Suppressor macrophage treated with lipopolysaccharide for 4 hours (primary cell): ENCODE results near the gene MED20.
A peak's percentile ranks its signal among the peaks of the same experiment; 100 is the strongest.
"Not testable (repeated sequence)": the region's sequence is repeated elsewhere in the genome, so short reads cannot be mapped to it uniquely, and the experiment has no call there.

Source experiments
- DNase-seq: peaks from one replicate; pipeline ENCODE4 v3.0.0-alpha.2; 2020

MED20 gene

DNA sequence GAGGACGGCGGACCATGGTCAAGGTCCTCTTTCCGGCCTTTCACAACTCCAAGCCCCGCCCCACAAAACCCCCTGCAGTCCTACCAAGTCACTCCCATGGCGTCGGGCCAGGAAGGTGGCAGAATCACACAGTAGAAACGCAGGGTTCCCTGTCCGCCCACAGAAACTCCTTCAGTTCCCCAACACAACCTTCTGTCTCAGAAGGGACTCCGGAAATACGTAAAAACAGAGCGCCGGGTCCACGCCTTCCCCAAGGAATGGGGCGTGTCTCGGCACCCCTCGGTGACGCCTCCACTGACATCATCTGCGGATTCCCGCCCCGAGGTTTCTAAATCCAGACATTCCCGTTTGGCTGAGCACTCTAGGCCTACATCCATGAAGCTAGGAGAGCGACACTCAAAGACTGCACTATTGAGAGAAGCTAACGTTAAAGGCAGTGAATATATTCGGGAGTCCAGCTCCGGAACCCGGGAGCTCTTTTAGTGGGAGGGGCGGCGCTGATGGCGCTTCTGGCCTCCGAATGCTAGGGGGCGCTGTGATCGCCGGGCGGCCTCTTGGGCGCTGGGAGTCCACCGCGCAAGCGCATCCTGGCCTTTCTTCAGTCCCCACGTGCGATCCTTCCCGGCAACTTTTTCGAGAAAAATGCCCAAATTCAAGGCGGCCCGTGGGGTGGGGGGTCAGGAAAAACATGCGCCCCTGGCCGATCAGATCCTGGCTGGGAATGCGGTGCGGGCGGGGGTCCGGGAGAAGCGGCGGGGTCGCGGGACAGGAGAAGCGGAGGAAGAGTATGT, at the start of gene MED20, which contains the start of gene BYSL:
Gene MED20 (minus strand): TSS at position 219 of the 791 bp plus-strand sequence. CDS start 121 bp downstream, at position 98.
Gene BYSL (plus strand): TSS at position 579 of the 791 bp plus-strand sequence. CDS start 64 bp downstream, at position 643.
- DNase-seq: peak; percentile 98

GRCh38 chr6:41970436-41970846, 49.5 kb upstream of the MED20 start:
- peak; percentile 97 for DNase-seq

DNA sequence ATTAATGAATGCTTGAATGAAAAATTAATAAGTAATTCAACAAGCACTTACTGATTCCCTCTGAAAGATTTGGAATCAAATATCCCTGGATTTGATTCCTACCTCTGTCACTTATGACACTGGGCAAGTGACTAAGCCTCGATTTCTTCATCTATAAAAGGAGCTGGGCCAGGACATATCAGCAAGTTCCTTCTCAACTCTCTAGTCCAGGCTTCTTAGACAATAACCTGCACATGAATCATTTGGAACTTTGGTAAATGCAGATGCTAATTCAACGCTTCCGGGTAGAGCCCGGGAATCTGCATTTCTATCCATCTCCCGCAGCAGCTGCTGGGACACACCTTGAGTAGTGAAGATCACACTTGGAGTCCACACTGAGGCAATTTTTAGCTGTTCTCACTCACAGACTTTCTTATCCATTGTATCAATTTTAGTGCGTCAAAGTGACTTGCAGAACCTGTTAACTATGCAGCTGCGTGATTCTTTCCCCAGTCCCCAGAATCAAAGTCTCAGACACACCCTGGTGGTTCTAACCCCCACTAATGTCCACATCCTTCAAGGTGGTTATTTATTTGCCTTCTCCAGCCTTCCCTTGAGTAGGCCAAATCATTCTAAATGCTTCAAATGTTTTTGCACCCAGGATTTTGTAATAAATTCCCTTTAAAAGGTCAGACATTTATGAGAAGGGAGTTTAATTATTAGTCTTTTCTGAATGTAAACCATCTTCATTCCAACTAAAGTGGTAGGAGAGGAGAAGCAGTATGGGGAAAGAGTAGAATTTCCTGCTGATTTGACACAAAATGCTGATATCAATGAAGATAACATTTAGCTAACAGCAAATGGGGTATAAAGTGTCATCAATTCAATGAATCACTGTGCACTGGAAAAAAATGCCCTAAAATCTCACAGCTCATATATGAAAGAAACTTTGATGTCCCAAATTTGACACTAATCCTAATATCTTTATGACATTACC, 46.7 kb upstream of the MED20 start:
- peak; percentile 47 for DNase-seq

DNA sequence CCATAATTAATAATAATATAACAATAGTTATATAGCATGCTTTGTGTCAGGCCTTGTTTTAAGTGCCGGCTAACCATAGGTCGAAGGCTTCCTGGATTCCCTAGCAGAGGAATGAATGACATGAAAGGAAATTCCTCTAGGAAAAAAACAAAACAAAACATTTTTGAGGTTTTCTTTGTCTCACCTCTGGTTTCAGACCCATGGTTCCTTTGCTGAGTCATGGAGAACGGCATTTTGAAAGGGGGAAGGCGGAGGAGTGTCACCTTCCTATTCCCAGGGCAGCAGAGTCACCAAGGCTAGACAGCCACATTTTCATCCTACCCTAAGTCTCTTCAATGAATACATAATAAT, 46.0 kb upstream of the MED20 start:
- no peak for DNase-seq

GRCh38 chr6:41966214-41966920, 45.4 kb upstream of the MED20 start:
- no peak for DNase-seq

GRCh38 chr6:41965429-41966213, 44.7 kb upstream of the MED20 start:
- no peak for DNase-seq

GRCh38 chr6:41964201-41964887, 43.4 kb upstream of the MED20 start:
- DNase-seq: no peak

- DNase-seq: no peak
These were observed 42.4 kb upstream of the MED20 start for GRCh38 chr6:41963371-41963770.

- DNase-seq: no peak
These were observed 39.1 kb upstream of the MED20 start for GRCh38 chr6:41960028-41960427.

DNA sequence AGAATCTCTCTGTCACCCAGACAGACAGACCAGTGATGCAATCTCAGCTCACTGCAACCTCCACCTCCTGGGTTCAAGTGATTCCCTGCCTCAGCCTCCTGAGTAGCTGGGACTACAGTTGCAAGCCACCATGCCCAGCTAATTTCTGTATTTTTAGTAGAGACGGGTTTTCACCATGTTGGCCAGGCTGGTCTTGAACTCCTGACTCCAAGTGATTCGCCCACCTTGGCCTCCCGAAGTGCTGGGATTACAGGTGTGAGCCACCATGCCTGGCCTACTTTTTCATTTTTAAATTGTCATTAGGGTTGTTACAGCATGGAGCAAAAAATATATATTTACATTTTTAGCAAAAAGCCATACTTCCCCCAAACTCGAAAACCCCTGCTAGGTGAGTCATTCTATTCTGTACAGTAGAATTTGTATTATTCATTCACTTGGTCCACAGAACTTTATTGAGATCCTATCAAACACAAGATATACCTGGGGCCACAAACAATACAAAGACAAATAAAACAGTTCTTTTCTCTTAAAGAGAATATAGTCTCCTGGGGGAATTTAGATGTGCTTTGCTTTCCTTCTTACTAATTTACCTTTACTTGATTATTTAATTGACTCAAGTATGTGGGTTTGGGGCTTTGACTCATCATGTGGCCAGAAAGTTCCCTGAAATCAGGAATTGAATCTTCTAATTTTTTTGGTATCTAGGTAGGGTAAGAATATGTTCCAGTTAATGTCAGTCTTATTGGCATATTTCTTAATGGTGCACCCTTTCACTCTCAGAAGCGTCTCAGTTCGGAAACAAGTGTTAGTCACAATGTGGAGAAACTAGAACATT, 37.3 kb upstream of the MED20 start:
- no peak for DNase-seq

DNA sequence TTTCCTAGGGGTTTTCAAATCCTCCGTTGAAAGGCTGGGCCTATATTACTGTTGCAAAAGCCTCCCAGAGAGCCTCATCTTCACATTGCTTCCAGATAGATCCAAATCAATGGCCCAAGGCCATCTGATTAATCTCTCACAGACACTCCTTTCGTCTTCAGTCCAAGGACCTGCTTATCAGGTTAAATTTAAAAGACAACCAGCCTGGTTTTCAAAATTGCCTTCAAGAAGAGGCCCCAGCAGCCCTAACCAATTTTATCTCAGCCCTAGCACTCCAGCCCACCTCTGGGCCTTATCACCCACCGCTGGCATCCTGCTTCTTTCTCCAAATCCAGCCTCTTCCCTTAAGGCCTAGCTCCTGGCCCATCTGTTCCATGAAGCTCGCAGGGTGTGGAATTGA, 36.2 kb upstream of the MED20 start:
- no peak for DNase-seq

DNA sequence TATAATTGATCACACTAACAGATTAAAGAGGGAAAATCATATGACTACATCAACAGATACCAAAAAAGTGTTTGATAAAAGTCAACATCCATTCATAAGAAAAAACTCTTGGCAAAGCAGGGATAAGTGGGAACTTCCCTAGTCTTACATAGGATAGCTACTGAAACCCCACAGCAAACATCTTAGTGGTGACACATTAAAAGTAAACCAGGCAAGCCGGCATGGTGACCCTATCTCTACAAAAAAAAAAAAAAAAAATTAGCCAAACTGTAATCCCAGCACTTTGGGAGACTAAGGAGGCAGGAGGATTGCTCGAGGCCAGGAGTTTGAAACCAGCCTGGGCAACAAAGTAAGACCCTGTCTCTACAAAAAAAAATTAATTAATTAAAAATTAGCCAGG, 34.5 kb upstream of the MED20 start:
- DNase-seq: no peak

DNA sequence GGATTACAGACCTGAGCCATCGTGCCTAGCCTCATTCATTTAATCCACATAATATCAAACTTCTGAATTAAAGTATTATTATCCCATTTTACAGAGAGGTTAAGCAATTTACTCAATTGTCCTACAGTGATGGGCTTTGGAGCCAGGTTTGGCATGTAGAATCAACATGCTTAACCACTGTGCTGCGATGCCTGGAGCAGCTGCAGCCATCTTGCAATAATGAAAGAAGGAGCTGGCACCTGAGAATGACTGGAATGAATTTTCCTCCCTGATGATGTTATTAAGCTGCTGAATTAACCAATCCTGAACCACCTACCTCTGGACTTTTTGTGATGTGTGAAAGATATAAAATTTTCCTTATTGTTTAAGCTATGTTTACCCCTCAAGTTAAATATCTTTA, 33.7 kb upstream of the MED20 start:
- DNase-seq: no peak

DNA sequence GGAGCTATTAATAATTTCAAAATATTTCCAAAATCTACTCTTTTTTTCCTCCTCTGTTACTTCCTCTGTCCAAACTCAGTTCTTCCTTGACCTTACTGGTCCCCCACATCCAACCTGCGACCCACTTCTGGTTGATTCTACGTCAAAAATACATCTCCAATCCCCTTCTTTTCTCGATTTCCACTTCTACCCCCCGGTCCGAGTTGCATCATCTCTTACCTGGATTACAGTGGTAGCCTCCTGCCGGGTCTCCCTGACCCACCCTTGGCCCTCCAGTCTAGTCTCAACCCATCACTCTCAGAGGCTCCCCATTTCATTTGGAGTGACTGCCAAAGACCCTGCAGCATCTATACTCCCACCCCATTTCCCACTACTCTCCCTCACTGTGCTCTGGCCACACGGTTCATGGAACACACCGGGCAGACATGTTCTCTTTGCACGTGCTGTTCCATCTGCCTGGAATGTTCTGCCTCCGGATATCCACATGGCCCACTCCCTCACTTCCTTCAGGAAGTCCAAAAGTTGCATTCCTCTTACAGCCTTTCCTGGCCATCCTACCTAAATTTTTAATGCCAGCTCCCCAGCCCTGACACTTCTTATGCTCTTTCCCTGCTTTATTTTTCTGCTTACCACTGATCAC, 26.8 kb upstream of the MED20 start:
- DNase-seq: no peak

DNA sequence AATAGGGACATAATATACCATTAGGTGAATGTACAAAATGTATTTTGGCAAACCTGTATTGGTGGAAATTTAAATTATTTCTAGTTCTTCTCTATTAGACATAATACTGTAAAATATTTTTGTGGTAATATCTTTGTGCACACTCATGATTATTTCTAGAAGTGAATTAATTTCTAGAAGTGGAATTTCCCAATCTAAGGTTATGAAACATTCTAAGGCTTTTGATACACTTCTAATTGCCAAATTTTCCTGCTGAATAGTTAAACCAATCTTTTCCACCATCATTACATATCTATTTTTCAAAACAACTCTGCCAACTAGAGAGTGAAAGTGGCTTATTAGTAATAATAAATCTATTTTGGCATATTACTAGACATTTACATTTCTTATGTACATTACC, 22.5 kb upstream of the MED20 start:
- DNase-seq: peak; percentile 47

- DNase-seq: not testable (repeated sequence)
These were observed 21.9 kb upstream of the MED20 start for GRCh38 chr6:41942882-41943281.

DNA sequence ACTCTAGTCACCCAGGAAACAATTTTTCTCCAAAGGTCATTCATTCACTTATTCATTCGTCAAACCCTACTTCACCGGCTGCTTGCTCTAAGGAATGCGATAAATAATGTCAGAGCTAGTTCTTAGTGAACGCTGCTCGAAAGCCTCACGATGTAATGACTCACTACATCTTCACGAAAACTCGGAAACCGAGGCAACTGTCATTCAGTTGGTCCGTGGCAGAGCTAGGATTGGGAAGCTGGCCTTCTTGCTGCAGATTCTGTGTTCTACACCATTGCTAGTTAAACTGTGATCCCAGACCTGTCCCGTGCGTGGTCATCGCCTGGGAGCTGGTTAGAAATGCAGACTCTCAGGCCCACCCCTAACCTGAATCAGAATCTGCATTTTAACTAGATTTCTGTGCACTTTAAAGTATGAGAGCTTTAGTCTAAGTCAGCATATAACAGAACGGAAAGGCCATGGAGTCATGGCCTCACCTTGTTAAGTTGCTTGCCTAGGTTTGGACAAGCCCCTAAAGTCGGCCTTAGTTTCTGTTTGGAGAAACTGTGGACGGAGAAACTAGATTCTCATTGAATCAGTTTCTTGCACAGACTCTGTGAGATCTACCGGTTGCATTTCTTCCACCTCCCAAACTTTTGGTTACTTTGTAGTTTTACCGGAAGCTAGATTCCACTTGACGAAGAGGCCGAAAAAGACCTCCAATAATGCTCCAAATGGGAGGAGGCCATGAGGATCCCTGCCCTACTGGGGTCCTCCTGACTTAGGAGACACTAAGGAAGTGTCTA, 21.3 kb upstream of the MED20 start:
- no peak for DNase-seq

- DNase-seq: peak; percentile 98
These were observed 20.5 kb upstream of the MED20 start, which contains the start of gene CCND3 for GRCh38 chr6:41941280-41942066. CCND3 (minus strand) TSS chr6:41941808; CDS start chr6:41941649, 159 bp downstream.
